GM19438 (cell line): ENCODE results near the gene EHBP1.
"Not testable (repeated sequence)": the region's sequence is repeated elsewhere in the genome, so short reads cannot be mapped to it uniquely, and the experiment has no call there.

Experiments
- ATAC-seq: cut with Tn5 transposase; IDR thresholded peaks from one replicate; pipeline ENCODE4 v1.9.1; 2021; ENCODE audit warnings: low read depth; ENCODE audit not compliant: unreplicated experiment

The EHBP1 gene

DNA sequence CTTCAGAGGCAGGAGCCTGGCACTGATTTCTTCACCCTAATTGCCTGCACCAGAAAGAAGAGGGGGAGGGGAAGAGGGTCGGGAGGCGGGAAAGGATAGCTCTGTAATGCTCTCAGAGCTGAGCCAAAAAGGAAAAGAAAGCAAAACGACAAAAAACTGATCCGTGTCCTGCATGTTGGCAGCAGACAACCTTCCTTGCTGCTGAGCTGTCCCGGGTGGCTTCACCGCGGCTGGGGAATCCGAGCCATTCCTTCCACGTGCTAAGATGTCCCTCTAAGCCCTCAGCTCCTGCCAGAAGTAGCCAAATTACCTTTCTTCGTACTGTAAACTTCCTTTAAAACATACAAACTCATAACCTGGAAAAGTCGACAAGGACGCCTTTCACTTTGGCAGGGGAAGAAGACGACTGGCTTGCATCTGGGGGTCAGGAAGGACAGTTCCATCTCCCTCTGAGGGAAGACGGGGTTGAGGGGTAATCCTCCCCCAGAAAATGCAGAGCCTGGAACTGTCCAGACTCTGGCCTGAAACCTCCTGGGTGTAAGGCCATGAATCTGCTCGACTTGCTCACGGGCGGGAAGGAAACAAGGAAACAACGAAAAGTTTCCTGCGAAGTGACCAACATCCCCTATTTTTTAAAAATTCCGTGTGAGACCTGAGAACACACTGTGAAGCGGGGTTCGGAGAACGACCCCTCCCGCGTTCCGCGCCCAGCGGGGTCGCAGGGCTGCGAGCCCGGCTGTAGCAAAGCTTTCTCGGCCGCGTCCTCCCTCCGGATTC is 352.8 kb downstream of the EHBP1 start:
- no peak for ATAC-seq

DNA sequence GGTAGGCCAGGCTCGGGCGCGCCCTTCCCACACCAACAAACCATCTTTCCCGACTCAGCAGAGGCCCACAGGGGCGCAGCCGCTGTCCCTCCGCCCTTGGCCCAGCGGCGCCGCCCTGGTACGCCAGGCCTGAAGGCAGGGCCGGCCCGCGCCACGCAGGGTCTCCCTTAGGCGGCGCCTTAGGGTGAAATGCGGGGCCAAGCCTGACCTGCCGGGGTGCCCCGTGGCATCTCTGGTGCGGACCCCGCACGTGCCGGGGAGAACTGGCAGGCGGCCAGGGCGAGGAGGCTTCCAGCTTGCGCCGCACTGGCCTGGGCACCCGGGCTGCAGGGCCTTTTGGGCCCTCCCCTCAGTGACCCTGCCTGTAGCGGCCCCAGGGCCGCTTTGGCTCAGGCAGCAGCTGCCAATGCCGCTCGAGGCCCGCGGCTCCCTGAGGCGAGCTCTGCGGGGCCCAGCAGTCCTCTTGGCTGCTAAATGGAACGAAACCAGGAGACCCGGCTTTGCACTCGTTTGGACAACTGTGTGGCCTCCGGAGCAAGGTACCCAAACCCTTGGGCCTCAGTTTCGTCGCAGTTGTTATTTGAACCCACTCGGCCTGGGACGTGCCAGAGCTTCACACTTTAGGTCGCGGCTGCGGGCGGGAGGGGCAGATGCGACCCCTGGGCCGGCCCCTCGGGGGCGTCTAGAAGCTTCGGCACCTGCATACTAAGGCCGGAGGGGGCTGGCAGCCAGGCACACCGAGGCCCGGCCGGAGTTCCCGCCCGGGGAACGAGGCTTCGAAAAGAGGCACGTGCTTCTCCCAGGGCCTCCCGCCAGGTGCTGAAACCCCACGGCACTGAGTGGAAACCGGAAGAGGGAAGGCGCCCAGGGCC is 353.6 kb downstream of the EHBP1 start:
- ATAC-seq, result no peak

DNA sequence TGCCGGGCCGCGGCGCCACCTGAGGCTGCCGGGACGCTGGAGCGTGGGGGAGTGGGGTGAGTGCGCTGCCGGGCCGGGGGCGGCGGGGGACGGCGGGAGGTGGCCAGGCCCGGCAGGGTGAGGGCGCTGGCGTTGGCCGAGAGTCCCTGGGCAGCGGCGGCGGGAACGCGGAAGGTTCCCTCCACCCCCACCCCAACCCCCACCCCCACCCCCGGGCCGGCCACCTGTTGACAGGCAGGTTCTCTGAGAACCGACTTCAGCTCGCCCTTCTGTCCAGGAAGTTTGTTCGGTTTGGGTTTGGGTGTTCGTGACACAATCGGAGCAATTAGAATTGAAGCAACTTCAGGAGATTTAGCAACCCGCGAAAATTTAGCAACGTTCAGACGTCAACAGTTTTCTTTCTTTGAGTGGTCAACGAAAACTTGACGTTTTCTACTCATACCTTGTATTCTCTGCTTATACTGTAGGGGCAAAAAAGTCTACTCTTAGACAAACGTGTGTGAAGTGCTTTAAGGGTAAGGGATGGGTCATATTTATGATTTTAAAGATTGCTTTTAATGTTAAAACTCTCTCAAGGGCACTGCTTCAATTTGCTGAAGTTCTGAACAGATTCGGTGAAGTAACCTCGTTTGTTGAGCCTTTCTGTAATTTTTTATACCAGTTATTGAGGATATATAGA is 354.4 kb downstream of the EHBP1 start:
- no peak for ATAC-seq

DNA sequence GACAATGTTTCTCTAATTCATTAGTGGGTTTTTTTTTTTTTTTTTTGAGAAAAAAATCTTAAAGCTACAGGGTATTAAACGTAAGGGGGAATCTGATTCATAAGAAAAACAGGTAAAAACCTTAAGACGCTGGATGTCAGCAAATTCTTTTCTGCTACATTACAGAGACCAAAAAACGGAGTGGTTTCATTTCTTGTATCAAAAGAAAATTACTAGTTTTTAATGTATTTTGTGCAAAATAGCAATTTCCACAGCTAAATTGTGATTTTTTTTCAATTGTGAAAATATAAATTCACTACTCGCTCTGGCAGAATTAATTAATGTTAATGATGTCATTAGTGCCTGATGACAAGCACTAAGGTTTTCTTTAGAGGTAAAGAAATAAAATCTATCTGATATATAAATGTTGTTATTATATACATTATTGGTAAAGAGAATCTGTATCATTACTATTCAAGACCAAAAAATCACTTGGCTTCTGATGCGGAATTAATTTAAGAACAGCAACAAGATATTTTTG is 355.0 kb downstream of the EHBP1 start:
- no peak for ATAC-seq

DNA sequence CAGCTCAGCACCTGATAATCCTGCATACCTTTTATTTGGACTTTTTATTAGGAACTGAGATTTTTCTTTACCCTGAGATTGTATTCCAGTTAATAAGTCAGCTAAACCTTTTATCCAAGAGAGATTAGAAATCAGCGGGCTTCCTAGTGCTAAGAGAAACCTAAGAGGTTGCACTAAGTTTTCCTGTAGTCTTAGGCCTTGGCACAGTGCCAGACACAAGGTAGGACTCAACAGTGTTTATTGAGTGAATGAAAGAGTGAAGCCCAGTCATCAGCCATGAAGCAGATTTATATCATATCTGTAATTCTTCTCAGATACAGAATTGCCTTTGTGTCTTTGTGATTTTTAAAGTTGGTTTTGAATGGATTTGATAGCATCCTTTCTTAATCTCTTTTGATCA is 358.7 kb downstream of the EHBP1 start:
- no peak for ATAC-seq

DNA sequence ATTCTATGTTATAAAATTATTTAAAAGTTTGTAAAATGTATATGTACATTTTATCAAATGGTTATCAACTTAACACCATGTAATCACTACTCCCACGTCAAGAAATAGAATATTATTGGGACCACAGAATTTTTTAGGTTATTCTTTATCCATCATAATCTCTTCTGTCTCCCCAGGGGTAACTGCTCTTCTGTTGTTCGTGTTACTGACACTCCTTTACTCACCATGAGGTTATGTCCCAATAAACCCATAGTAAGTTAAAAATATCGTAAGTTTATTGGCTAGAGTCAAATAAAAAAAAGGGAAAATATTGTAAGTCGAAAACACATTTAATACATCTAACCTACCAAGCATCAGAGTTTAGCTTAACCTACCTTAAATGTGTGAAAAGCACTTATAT is 359.1 kb downstream of the EHBP1 start:
- ATAC-seq, result no peak

DNA sequence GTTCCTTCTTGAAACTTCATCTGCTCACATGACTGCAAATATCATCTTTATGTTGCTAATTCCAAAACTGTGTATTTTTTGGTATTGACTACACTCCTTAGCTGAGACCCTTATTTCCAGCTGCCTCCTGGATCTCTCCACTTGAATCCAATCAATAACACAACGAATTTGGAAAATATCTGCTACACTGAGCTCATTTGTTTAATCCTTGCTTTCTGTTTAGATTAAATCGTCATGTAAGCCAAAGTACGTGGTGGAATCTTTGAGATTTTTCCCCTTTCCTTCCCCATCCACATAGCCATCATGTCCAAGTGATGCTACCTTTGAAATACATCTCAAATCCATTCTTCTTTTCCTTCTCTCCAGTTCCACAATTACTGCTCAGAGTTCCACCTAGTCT is 360.8 kb downstream of the EHBP1 start:
- ATAC-seq, result no peak

DNA sequence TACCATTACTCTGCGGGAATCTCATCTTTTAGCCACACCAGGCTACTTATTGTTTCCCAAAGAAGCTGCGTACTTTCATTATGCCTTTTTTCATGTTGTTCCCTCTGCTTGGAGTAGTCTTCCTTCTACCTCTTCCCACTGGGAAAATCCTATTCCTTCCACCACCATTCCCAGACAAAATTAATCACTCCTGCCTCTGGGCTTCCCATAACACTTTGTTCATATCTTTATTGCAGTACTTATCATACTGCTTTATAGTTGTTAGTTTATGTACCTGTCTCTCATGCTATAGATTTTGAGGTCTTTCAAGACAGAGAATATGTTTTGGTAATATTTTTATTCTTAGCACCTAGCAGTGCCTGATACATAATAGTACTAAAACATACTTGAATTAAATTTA is 361.3 kb downstream of the EHBP1 start:
- no peak for ATAC-seq

DNA sequence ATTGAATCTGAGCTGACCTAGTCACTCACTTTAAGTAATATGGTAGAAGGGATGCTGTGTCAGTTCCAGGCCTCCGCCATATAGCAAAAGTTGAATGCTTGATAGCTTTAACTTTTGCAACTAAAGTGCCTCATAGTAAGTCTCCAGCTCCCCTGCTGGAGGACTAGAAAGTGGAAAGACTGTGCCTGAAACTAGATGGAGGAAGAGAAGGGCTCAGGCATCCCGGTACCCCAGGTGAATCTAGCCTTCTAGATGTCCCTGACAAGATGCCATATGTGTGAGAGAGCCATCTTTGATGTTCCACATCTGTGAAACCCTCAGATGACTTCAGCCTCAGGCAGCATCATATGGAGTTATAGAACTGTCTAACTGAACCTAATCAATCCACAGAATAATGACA is 366.2 kb downstream of the EHBP1 start:
- ATAC-seq, result no peak

DNA sequence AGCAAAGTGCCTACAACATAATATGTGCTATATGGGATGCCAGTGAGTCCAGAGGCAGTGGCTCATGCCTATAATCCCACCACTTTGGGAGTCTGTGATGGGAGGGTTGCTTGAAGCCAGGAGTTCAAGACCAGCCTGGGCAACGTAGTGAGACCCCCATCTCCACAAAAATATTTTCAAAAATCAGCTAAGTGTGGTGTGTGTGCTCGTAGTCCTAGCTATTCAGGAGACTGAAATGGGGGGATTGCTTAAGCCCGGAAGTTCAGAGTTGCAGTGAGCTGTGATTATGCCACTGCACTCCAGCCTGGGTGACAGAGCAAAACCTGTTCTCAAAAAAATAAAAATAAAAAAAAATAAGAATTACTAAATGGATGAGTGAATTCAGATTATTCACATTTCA is 368.5 kb downstream of the EHBP1 start:
- no peak for ATAC-seq

DNA sequence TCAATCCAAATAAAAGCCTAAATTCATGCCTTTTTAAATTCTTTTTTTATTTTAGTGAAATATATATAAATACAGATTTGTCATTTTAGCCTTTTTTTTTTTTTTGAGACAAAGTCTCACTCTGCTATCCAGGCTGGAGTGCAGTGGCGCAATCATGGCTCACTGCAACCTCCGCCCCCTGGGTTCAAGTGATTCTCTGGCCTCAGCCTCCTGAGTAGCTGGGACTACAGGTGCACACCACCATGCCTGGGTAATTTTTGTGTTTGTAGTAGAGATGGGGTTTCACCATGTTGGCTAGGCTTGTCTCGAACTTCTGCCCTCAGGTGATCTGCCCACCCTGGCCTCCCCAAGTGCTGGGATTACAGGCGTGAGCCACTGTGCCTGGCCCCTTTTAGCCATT is 368.9 kb downstream of the EHBP1 start:
- ATAC-seq, result not testable (repeated sequence)

DNA sequence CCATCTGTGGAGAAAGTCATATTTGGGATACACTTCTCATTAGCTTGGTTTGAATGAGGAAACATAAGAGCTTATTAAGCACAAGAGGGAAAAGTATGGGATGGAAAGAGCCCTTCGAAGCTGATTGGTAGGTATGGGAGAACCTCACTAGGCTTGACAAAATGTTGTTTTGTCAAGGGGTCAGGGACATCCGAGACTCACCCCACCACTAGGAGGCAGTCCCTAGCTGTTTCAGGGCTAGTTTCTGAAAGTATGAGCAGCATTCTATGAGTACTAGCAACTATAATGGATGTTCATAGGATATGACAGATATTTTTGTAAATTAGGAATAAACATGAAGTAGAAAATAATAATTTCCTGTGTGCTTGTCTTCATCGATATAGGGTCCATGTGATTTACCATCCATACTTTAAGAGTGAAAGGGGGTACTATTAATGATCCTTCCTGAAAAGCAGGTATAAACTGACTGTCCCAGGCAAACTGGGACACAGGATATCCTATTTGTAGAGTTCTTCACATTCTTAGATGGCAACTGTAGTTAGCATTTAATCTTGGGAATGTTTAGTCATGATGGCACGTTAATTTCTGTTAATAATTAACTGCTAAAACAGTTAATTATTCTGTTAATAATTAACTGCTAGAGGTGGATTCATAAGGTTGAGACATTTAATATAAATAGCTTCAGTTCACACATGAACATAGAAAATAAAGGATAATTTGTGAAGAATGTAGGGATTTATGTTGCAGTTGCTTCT is 373.5 kb downstream of the EHBP1 start:
- no peak for ATAC-seq

DNA sequence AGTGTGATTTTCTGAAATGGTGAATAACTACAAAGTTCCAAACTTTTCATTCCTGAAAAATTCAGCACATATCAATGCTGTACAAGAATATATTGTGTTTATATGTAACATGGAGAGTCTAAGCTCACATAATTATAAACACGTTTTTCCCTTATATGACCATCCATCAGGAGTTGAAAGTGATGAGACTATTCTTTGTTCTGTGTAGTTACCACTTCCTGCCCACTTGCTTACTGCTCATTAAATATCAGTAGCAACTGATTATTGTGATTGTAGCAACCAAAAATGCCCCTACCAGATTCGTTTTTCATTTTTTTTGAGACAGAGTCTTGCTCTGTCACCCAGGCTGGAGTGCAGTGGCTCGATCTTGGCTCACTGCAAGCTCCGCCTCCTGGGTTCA is 375.9 kb downstream of the EHBP1 start:
- ATAC-seq, result no peak

DNA sequence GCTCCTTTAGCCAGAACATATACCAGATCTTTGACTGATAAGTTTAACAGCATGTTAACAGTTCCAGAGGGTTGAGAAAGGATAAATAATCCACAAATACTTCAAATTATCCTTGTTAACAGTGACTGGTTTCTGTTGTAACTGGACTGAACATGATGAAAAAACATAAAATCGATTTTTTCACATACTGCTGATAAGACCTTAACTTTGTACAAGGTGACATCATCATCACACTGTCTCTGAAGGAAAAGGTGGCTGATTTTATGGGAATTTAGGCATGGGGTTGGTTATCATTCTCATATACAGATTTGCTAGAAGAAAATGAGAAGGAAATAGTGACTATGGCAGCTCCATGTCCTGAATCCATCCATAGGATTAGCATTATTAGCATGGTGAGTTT is 381.2 kb downstream of the EHBP1 start:
- no peak for ATAC-seq

DNA sequence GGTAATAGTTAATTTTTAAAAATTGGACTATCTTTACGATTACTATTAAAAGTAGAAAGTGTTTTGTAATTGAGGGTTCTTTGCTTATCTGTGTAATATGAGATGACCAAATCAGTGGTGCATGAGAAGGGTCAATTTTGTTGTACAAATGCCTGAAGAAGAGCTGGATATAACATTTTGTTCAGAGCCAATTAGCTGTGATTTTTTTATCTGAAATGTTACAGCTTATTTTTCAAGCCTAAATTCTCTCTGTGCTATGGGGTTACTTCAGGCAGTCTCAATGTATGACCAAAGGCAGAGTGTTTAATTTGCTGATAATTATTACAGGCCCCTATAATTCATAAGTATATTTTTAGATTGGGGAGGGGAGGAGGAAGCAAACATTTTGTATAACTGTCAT is 386.9 kb downstream of the EHBP1 start:
- ATAC-seq, result no peak

DNA sequence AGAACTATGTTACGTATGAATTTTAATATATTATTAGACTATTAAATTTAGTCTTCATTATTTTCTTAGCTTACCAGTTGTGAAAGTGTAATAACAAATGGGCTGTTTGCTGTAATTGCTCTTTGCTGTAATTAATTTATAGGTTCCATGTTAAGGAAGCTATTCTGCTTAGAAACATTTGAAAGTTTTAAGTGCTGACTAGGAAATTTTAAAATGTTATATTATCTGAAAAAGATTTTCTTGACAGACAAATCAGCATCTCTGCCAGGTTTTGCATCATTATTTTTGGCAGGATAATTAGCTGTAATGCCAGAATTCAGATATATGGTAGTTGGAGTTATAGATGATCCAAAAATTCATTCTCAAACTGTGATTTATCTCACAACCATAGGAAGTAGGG is 387.3 kb downstream of the EHBP1 start:
- no peak for ATAC-seq

DNA sequence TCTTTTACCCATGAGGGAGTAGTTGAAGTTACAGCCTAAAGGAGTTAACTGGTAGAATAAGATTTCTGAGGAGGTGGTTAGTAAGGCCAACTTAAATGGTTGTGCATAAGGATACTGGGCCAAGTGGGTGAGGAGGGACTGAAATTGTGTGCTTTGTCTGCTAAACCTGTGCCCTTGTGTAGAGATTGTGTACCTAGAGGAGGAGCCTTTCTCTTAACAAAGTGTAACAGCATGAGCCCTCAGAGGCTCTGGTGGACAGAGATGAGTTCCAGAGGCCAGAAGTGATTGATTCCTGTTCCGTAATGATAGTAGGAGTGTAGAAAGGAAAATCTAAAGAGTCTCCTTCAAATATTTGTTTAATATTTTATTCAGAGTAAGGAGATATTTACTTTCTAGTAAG is 388.0 kb downstream of the EHBP1 start:
- ATAC-seq, result no peak
